ENCODE results near the gene GTPBP6. TPM values are rescaled to one million over a fixed set of nuclear protein-coding genes. Genes with fewer than 3 reads are reported as not detected.

GTPBP6 gene
- total and polyA plus RNA-seq, 2 experiments from 2014 or later = 40.7 to 69.2 TPM

DNA sequence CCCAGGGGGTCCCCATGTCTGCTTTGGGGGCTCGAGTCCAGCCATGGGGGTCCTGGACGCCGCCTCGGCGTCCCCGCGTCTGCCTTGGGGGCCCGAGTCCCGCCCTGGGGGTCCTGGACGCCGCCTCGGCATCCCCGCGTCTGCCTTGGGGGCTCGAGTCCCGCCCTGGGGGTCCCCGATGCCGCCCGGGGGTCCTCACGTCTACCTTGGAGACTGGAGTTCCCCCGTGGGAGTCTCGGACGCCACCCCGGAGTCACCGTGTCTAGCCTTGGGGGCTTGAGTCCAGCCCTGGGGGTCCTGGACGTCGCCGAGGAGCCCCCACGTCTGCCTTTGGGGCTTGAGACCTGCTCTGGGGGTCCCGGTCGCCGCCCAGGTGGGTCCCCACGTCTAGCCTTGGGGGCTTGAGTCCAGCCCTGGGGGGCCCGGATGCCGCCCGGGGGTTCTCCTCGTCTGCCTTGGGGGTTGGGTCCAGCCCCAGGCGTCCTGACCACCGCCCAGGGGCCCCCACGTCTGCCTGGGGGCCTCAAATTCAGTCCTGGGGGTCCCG, 1.1 kb upstream of the GTPBP6 start:
- Histone ChIP-seq H3K4me2 (peak overlapping the region; percentile 94), H2AFZ (no peak overlapping the region), H3K9me2 (replicated peaks; ENCODE audit: insufficient read depth) (no peaks in the 10 kb centered on the region), H3K27ac (peak overlapping the region; percentile 82), H3K79me2 (peaks cover 21% of the 10 kb centered on the region), H3K9me3 (ENCODE audit: low read depth) (no peaks in the 10 kb centered on the region), H4K20me1 (ENCODE audit: insufficient read depth, poor library complexity, severe bottlenecking) (peaks cover 8% of the 10 kb centered on the region), H3K4me1 (ENCODE audit: insufficient read depth) (peaks cover 4% of the 10 kb centered on the region), H3K36me3 (replicated peaks; ENCODE audit: insufficient read depth, low read depth) (no peaks in the 10 kb centered on the region), H3K27me3 (no peaks in the 10 kb centered on the region), H3K4me3 (peak overlapping the region; percentile 87)
- WGBS (ENCODE audit: low lambda C conversion rate, missing lambda C conversion rate) = under 1% methylated on average over 17 of the region's 41 CpGs
- DNase-seq (ENCODE audit: low spot score) = no peak
- TF ChIP-seq EZH2 (IDR thresholded peaks at IDR 0.05; ENCODE audit: borderline replicate concordance) = no peak
- no peak for TF ChIP-seq EZH2phosphoT487 (IDR thresholded peaks at IDR 0.05; ENCODE audit: low read depth, severe bottlenecking, unreplicated experiment)
- TF ChIP-seq, protein P1, sequence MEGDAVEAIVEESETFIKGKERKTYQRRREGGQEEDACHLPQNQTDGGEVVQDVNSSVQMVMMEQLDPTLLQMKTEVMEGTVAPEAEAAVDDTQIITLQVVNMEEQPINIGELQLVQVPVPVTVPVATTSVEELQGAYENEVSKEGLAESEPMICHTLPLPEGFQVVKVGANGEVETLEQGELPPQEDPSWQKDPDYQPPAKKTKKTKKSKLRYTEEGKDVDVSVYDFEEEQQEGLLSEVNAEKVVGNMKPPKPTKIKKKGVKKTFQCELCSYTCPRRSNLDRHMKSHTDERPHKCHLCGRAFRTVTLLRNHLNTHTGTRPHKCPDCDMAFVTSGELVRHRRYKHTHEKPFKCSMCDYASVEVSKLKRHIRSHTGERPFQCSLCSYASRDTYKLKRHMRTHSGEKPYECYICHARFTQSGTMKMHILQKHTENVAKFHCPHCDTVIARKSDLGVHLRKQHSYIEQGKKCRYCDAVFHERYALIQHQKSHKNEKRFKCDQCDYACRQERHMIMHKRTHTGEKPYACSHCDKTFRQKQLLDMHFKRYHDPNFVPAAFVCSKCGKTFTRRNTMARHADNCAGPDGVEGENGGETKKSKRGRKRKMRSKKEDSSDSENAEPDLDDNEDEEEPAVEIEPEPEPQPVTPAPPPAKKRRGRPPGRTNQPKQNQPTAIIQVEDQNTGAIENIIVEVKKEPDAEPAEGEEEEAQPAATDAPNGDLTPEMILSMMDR (IDR thresholded peaks at IDR 0.05; ENCODE audit: poor library complexity) = no peak

DNA sequence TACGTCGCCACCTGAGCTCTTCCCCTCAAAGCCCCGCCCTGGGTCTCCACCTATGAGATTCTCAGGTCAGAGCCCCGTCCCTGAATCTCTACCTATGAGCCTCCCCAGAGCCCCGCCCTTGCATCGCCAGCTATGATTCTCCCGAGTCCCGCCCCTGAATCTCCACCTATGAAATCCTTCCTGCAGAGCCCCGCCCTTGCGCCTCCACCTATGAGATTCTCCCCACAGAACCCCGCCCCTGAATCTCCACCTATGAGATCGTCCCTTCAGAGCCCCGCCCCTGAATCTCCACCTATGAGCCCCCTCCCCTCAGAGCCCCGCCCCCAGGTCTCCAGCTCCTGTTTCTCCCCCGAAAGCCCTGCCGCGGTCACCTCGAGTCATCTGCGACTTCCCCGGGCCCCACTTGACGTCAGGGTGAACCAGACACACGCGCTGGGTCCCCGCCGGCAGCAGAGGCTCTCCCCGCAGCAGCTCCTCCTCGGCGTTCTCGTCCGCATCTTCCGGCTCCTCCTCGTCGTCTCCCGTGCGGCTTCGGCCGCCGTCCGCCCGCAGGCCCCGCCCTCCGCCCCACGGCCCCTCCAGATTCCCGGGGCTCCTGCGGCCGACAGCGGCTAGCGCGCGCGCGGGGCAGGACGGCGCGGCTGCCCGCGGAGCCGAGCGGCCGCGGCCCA, 393 bp downstream of the GTPBP6 start:
- Histone ChIP-seq H2AFZ (peak overlapping the region; percentile 30), H3K27me3 (no peaks in the 10 kb centered on the region), H3K4me2 (peak overlapping the region; percentile 69), H3K36me3 (replicated peaks; ENCODE audit: insufficient read depth, low read depth) (no peaks in the 10 kb centered on the region), H3K9me2 (replicated peaks; ENCODE audit: insufficient read depth) (no peaks in the 10 kb centered on the region), H4K20me1 (ENCODE audit: insufficient read depth, poor library complexity, severe bottlenecking) (peaks cover 8% of the 10 kb centered on the region), H3K27ac (peak overlapping the region; percentile 92), H3K9me3 (ENCODE audit: low read depth) (no peaks in the 10 kb centered on the region), H3K4me3 (peak overlapping the region; percentile 32), H3K4me1 (ENCODE audit: insufficient read depth) (peaks cover 4% of the 10 kb centered on the region), H3K79me2 (peaks cover 21% of the 10 kb centered on the region)
- peak; percentile 100 for DNase-seq (ENCODE audit: low spot score)
- WGBS (ENCODE audit: low lambda C conversion rate, missing lambda C conversion rate) = 1% methylated on average over 33 of the region's 61 CpGs
- no peak for TF ChIP-seq EZH2phosphoT487 (IDR thresholded peaks at IDR 0.05; ENCODE audit: low read depth, severe bottlenecking, unreplicated experiment)
- no peak for TF ChIP-seq EZH2 (IDR thresholded peaks at IDR 0.05; ENCODE audit: borderline replicate concordance)
- TF ChIP-seq, protein P1 (IDR thresholded peaks at IDR 0.05; ENCODE audit: poor library complexity) = no peak

DNA sequence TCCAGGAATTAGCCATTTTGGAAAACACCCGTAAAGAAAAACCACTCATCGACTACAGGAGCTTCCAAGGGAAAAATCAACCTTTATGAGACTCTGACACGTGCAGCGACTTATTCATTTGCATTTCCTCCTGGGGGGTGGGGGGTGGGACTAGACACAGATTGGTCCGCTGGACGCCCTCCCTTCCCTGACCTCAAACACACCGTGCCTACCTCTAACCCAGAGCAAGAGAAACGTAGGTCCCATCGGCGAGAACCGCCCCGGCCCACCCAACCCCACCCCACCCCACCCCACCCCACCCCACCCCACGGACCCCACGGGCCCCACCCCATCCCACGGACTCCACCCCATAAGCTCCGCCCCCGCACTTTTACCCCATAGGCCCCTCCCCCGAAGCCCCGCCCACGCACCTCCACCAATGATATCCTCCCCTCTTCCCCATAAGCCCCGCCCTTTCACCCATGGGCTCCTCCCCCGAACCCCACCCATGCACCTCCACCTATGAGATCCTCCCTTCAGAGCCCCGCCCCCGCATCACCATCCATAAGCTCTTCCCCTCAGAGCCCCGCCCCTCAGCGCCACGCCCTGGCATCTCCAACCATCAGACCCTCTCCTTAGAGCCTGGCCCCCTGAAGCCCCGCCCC, 1.1 kb downstream of the GTPBP6 start:
- Histone ChIP-seq H3K79me2 (peaks cover 21% of the 10 kb centered on the region), H3K4me3 (no peak overlapping the region), H2AFZ (no peak overlapping the region), H3K9me3 (ENCODE audit: low read depth) (no peaks in the 10 kb centered on the region), H3K27ac (peak overlapping the region; percentile 2), H3K36me3 (replicated peaks; ENCODE audit: insufficient read depth, low read depth) (no peaks in the 10 kb centered on the region), H4K20me1 (ENCODE audit: insufficient read depth, poor library complexity, severe bottlenecking) (peaks cover 8% of the 10 kb centered on the region), H3K27me3 (no peaks in the 10 kb centered on the region), H3K9me2 (replicated peaks; ENCODE audit: insufficient read depth) (no peaks in the 10 kb centered on the region), H3K4me1 (ENCODE audit: insufficient read depth) (no peaks in the 10 kb centered on the region), H3K4me2 (peak overlapping the region; percentile 59)
- WGBS (ENCODE audit: low lambda C conversion rate, missing lambda C conversion rate) = 88% methylated on average over 10 of the region's 28 CpGs
- no peak for DNase-seq (ENCODE audit: low spot score)
- TF ChIP-seq, protein P1 (IDR thresholded peaks at IDR 0.05; ENCODE audit: poor library complexity) = no peak
- TF ChIP-seq EZH2phosphoT487 (IDR thresholded peaks at IDR 0.05; ENCODE audit: low read depth, severe bottlenecking, unreplicated experiment) = no peak
- TF ChIP-seq EZH2 (IDR thresholded peaks at IDR 0.05; ENCODE audit: borderline replicate concordance) = no peak

All from hepatocyte (in vitro differentiated cells).